SU-DHL-6 (cell line): ENCODE data around the gene CEP43.

Experiments
- H2AFZ ChIP-seq: fragments of 200-600 bp; sonication (generic); 2 replicates; pipeline ENCODE4 v1.6.1; 2014; ENCODE audit warnings: low read depth, mild to moderate bottlenecking, moderate library complexity, mixed read lengths, antibody characterized with exemption, low read length; ENCODE audit not compliant: severe bottlenecking
- H3F3A ChIP-seq: fragments of 200-600 bp; shearing (Covaris generic); 2 replicates; pipeline ENCODE4 v1.6.0; 2016; ENCODE audit warnings: antibody characterized with exemption, mild to moderate bottlenecking; ENCODE audit not compliant: insufficient read depth
- H3K27ac ChIP-seq: fragments of 200-600 bp; sonication (generic); 2 replicates; pipeline ENCODE4 v1.5.1; 2016; ENCODE audit warnings: low read depth, mild to moderate bottlenecking, low read length, moderate library complexity, mixed read lengths
- H3K27me3 ChIP-seq: fragments of 200-600 bp; sonication (generic), shearing (Covaris generic); 2 replicates; pipeline ENCODE4 v1.6.0; 2014; ENCODE audit warnings: mild to moderate bottlenecking, low read length
- H3K36me3 ChIP-seq: fragments of 200-600 bp; sonication (generic); 2 replicates; pipeline ENCODE4 v1.6.1; 2014; ENCODE audit warnings: mild to moderate bottlenecking, low read length, mixed read lengths
- H3K4me2 ChIP-seq: fragments of 300-600, 200-600 bp; shearing (Covaris generic), sonication (generic); 2 replicates; pipeline ENCODE4 v1.6.0; 2014; ENCODE audit warnings: low read length, low read depth, mild to moderate bottlenecking; ENCODE audit not compliant: poor library complexity, severe bottlenecking
- H3K4me3 ChIP-seq: fragments of 200-600 bp; sonication (generic); 2 replicates; pipeline ENCODE4 v1.5.1; 2014; ENCODE audit warnings: antibody characterized with exemption, low read length, mild to moderate bottlenecking, mixed read lengths; ENCODE audit not compliant: insufficient read depth, poor library complexity, severe bottlenecking
- H3K79me2 ChIP-seq: fragments of 200-600 bp; sonication (generic); 2 replicates; pipeline ENCODE4 v1.6.1; 2014; ENCODE audit warnings: mild to moderate bottlenecking, low read length, moderate library complexity; ENCODE audit not compliant: insufficient read depth
- H3K9ac ChIP-seq: fragments of 200-600 bp; sonication (generic); 2 replicates; pipeline ENCODE4 v1.7.0; 2014; ENCODE audit warnings: mild to moderate bottlenecking, low read length
- H3K9me2 ChIP-seq: fragments of 200-600 bp; sonication (generic); replicated peaks from 2 replicates; pipeline ENCODE4 v1.6.1; 2014; ENCODE audit warnings: low read length; ENCODE audit not compliant: insufficient read depth
- H3K9me3 ChIP-seq: fragments of 200-600 bp; sonication (generic); 2 replicates; pipeline ENCODE4 v1.6.1; 2014; ENCODE audit warnings: low read length, mixed read lengths; ENCODE audit not compliant: insufficient read depth
- H4K20me1 ChIP-seq: fragments of 200-600 bp; sonication (generic); 2 replicates; pipeline ENCODE4 v1.6.1; 2014; ENCODE audit warnings: low read depth, mild to moderate bottlenecking, antibody characterized with exemption, low read length, moderate library complexity, mixed read lengths
- EZH2phosphoT487 ChIP-seq: fragments of 200-600 bp; sonication (generic), shearing (Covaris generic); conservative IDR thresholded peaks from 2 replicates; pipeline ENCODE4 v1.6.1; 2018; ENCODE audit warnings: mild to moderate bottlenecking, antibody characterized with exemption, low read length, moderate library complexity, mixed read lengths
- TF ChIP-seq, protein P1 (sequence below): fragments of 200-600 bp; sonication (generic); IDR thresholded peaks from one replicate; pipeline ENCODE4 v1.5.1; 2017; ENCODE audit warnings: antibody characterized with exemption, mild to moderate bottlenecking, low read length, moderate library complexity; ENCODE audit not compliant: insufficient read depth, poor library complexity, severe bottlenecking

CEP43 gene

DNA sequence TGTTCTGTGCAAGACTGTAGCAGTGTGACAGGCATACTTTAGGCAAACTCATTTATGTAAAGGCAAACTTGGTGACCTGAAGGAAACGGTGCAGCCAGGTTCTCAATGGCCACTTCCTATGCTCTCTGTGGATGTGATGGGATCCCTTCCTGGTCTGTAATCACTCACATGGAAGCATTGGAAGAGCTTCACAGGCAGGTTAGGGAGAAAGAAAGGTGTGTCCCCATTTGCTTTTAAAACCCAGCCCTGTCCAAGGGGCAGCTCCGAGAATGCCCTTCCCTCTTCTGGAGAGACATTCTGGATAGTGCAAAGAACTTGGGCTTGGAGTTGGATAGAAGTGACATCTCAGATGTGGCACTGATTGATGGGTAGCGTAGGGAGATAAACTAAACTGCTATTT is 28.1 kb downstream of the CEP43 start:
- Histone ChIP-seq H3F3A (no peaks in the 10 kb centered on the region), H3K36me3 (peaks cover 18% of the 10 kb centered on the region; the same call in 1 of the 2 replicates), H3K27me3 (no peaks in the 10 kb centered on the region), H3K27ac (no peak overlapping the region), H3K9me3 (no peaks in the 10 kb centered on the region), H3K9me2 (no peaks in the 10 kb centered on the region), H3K9ac (no peak overlapping the region), H4K20me1 (no peaks in the 10 kb centered on the region), H2AFZ (no peak overlapping the region), H3K4me3 (no peak overlapping the region), H3K4me2 (no peak overlapping the region), H3K79me2 (no peaks in the 10 kb centered on the region)
- TF ChIP-seq, protein P1, sequence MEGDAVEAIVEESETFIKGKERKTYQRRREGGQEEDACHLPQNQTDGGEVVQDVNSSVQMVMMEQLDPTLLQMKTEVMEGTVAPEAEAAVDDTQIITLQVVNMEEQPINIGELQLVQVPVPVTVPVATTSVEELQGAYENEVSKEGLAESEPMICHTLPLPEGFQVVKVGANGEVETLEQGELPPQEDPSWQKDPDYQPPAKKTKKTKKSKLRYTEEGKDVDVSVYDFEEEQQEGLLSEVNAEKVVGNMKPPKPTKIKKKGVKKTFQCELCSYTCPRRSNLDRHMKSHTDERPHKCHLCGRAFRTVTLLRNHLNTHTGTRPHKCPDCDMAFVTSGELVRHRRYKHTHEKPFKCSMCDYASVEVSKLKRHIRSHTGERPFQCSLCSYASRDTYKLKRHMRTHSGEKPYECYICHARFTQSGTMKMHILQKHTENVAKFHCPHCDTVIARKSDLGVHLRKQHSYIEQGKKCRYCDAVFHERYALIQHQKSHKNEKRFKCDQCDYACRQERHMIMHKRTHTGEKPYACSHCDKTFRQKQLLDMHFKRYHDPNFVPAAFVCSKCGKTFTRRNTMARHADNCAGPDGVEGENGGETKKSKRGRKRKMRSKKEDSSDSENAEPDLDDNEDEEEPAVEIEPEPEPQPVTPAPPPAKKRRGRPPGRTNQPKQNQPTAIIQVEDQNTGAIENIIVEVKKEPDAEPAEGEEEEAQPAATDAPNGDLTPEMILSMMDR: no peak
- TF ChIP-seq EZH2phosphoT487: no peak

DNA sequence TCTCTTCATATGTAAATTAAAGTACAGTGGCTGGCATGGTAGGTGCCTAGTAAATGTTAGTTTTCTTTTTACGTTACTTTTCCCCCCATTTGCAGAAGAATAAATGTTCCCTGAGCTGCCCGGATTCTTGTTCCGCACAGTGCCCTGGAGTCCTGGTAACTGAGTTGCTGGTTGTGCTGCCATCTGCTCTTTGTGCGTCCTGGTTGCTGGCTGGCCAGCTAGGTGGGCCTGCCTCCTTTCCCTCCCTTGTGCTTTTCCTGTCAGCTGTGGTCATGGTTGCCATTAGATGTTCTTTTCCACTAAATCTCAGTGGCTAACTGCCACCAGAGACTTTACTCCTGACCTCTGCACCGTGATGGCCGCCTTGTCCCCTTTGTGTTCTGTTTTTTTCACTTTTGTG is 28.6 kb downstream of the CEP43 start:
- Histone ChIP-seq H3K9me3 (no peaks in the 10 kb centered on the region), H3K36me3 (peaks cover 21% of the 10 kb centered on the region; the same call in 1 of the 2 replicates), H3K27ac (no peak overlapping the region), H3K4me3 (no peak overlapping the region), H3K79me2 (no peaks in the 10 kb centered on the region), H3K9ac (no peak overlapping the region), H2AFZ (no peak overlapping the region), H3F3A (no peaks in the 10 kb centered on the region), H3K9me2 (no peaks in the 10 kb centered on the region), H3K27me3 (no peaks in the 10 kb centered on the region), H3K4me2 (no peak overlapping the region), H4K20me1 (no peaks in the 10 kb centered on the region)
- TF ChIP-seq EZH2phosphoT487: no peak
- TF ChIP-seq, protein P1: no peak

DNA sequence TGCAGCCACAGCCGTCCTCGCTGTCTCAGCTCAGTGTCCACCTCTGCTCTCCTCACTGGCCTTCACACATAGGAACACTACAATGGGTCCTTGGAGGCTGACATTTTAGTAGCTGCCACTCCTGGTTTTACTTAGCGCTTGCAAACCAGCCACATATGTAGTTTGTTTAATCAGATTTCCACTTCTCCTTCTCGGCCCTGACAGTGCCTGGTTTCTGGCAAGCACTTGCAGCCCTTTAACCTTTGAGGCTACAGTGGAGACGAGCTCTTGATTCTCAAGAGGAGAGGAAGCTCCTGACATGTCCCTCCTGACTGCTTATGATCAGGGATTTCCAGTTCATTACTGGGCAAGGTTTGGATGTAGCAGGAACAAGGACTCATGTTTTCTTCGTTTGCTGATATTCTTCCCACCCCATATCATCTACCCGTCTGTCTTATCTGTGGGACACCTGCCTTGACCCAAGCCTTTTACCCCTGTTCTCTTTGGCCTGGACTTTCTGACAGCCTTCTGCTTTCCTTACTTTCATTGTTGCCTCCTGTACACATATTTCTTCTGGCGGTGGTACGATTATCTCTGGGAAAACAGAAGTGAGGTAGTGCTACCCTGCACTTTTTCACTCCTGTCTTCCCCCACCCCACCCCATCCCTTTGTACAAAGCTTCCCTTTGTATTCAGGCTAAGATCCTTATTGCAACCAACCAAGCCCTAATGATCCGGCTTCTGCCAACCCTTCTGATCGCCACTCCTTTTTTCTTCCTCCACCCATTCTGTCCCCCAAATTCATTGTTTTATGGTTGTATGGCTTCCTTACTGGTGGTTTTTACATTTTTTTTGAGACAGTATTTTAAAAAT is 31.2 kb downstream of the CEP43 start:
- Histone ChIP-seq H3K36me3 (peaks cover 20% of the 10 kb centered on the region), H3K79me2 (no peaks in the 10 kb centered on the region), H3K27me3 (no peaks in the 10 kb centered on the region), H2AFZ (no peak overlapping the region), H3K9ac (no peak overlapping the region), H3K9me2 (no peaks in the 10 kb centered on the region), H3K9me3 (no peaks in the 10 kb centered on the region), H3F3A (no peaks in the 10 kb centered on the region), H3K4me2 (no peak overlapping the region), H3K27ac (no peak overlapping the region), H3K4me3 (no peak overlapping the region), H4K20me1 (no peaks in the 10 kb centered on the region)
- TF ChIP-seq EZH2phosphoT487: no peak
- TF ChIP-seq, protein P1: no peak
